Breast epithelium (tissue), 4 donors: Measurements from ENCODE around the gene ADCY5. TPM values are rescaled to one million over a fixed set of nuclear protein-coding genes. Genes with fewer than 3 reads are reported as not detected.

Source experiments
- DNase-seq, 2 donors: peaks; one replicate each; pipeline ENCODE4 v3.0.0-alpha.2; 2019; ENCODE audit warnings: low spot score in 2 of 2
- H3K27ac ChIP-seq, 2 donors: fragments of 200-600 bp; sonication (generic) in 1 of 2; one replicate each; pipeline ENCODE4 v1.5.1; 2016 to 2019; ENCODE audit warnings: mild to moderate bottlenecking in 1 of 2
- H3K27me3 ChIP-seq, 2 donors: fragments of 200-600 bp; sonication (generic) in 1 of 2; one replicate each; pipeline versions ENCODE4 v1.5.1 to v1.6.0; 2017 to 2019; ENCODE audit warnings: control low read depth in 1 of 2, mild to moderate bottlenecking in 1 of 2
- H3K36me3 ChIP-seq: fragments of 200-600 bp; one replicate; pipeline ENCODE4 v1.5.1; 2019
- H3K4me1 ChIP-seq, 2 donors: fragments of 200-600 bp; sonication (generic); one replicate each; pipeline ENCODE4 v1.5.1; 2016 to 2019; ENCODE audit warnings: control low read depth in 1 of 2
- H3K4me3 ChIP-seq, 3 donors: fragments of 200-600 bp; sonication (generic); 1 replicate in 2 of 3; 2 replicates in 1 of 3; pipeline ENCODE4 v1.5.1; 2016 to 2019; ENCODE audit warnings: mild to moderate bottlenecking in 3 of 3, moderate library complexity in 2 of 3
- H3K9me3 ChIP-seq, 2 donors: fragments of 200-600 bp; sonication (generic) in 1 of 2; one replicate each; pipeline ENCODE4 v1.5.1; 2016 to 2019; ENCODE audit warnings: control low read depth in 1 of 2
- POLR2A ChIP-seq: fragments of 450-650 bp; IDR thresholded peaks from one replicate; pipeline ENCODE4 v1.6.1; 2016; ENCODE audit warnings: antibody characterized with exemption, mild to moderate bottlenecking, moderate library complexity
- POLR2AphosphoS5 ChIP-seq, 3 donors: sonication (generic); formaldehyde crosslinking; IDR thresholded peaks; one replicate each; pipeline ENCODE4 v1.6.1; 2017; ENCODE audit warnings: antibody characterized with exemption in 3 of 3
- intact Hi-C: fragments of 100-400 bp; cut with DNase I; formaldehyde crosslinking; loops from one replicate; pipeline ENCODE4 v1.15.1; 2023; ENCODE audit warnings: low total_unique reads
- total RNA-seq, 3 donors: library from RNA; depleted of rRNA; stranded (reverse); fragments of >200 nt; gene quantifications; one replicate each; pipeline ENCODE4 v1.1.0, GENCODE V29; 2016
- TF ChIP-seq, protein P1 (sequence below), 3 donors: fragments of 450-650 bp; IDR thresholded peaks; one replicate each; pipeline ENCODE4 v1.5.1; 2016 to 2017; ENCODE audit warnings: antibody characterized with exemption in 3 of 3, mild to moderate bottlenecking in 3 of 3, moderate library complexity in 3 of 3

Gene ADCY5
- total RNA-seq, 3 donors from 2014 or later, result 10.1 to 32.5 (median 11.5) TPM

DNA sequence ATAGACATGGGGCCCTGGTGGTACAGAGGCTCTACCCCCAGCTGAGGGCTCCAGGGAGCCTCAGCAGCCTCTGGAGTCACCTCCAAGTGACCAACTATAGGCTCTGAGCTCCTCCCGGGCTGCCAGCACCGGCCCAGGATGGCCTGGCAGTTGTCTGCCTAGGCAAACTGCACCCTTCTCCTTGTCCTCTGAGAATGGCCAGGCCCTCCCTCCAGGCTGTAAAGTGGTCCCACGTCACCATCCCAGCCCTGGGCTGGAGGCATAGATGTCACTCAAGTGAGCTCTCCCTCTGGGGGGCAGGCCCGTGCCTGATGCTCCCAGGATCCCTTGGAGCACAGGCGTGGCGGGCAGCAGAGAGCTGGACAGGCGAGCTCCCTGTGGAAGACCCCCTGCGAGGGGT is 127.1 kb downstream of the ADCY5 start:
- intact Hi-C loops, result no loop called here
- H3K27me3 ChIP-seq, result no peaks in the 10 kb centered on the region
- TF ChIP-seq, protein P1, sequence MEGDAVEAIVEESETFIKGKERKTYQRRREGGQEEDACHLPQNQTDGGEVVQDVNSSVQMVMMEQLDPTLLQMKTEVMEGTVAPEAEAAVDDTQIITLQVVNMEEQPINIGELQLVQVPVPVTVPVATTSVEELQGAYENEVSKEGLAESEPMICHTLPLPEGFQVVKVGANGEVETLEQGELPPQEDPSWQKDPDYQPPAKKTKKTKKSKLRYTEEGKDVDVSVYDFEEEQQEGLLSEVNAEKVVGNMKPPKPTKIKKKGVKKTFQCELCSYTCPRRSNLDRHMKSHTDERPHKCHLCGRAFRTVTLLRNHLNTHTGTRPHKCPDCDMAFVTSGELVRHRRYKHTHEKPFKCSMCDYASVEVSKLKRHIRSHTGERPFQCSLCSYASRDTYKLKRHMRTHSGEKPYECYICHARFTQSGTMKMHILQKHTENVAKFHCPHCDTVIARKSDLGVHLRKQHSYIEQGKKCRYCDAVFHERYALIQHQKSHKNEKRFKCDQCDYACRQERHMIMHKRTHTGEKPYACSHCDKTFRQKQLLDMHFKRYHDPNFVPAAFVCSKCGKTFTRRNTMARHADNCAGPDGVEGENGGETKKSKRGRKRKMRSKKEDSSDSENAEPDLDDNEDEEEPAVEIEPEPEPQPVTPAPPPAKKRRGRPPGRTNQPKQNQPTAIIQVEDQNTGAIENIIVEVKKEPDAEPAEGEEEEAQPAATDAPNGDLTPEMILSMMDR (IDR thresholded peaks at IDR 0.05), result no peak
- no peak for TF ChIP-seq POLR2AphosphoS5 (IDR thresholded peaks at IDR 0.05)
- TF ChIP-seq POLR2A, result no peak
- no peaks in the 10 kb centered on the region for H3K9me3 ChIP-seq
- no peak overlapping the region for H3K4me3 ChIP-seq
- no peaks in the 10 kb centered on the region for H3K4me1 ChIP-seq
- H3K36me3 ChIP-seq, result no peaks in the 10 kb centered on the region
- H3K27ac ChIP-seq, result no peak overlapping the region
- DNase-seq, result no peak

DNA sequence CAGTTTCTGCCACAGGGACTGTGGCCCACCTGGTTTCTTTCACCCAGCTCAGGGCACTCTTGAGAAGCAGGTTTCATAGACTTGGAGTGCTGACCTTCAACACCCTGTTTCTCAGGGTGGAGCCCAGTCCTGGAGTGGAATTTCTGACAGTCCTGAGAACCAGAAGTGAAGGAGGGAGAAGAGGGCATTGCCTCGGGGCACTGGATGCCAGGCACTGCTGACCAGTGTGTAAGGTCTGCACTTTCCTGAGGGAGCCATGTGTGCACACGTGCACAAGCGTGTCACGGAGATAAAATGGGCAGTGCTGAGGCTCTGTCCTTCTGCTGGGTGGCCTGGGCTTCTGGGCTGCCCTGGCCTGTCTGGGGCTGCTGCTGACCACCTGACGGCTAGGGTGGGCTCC is 128.7 kb downstream of the ADCY5 start:
- Histone ChIP-seq H3K36me3 (no peaks in the 10 kb centered on the region), H3K9me3 (no peaks in the 10 kb centered on the region), H3K4me1 (no peaks in the 10 kb centered on the region), H3K27ac (no peak overlapping the region), H3K27me3 (no peaks in the 10 kb centered on the region), H3K4me3 (no peak overlapping the region)
- TF ChIP-seq, protein P1 (IDR thresholded peaks at IDR 0.05), result no peak
- TF ChIP-seq POLR2A, result no peak
- TF ChIP-seq POLR2AphosphoS5 (IDR thresholded peaks at IDR 0.05), result no peak
- DNase-seq, result no peak
- intact Hi-C loops, result no loop called here

DNA sequence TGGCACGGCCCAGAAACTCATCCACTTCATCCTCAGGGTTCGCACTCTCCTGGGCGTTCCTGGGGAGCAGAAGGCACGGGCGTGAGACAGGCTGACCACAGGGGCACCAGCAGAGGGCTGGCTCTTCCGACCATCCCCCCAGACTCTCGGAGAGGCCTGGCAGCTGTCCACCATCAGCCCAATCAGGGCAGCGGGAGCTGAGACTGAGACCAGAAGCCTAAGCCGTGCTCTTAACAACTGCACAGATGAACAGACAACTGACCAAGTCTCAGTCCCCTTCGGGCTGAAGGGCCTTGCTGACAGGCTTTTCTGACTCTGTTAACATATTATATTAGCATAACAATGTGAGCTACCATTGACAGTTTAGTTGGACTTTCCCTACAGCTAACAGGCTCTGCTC is 129.1 kb downstream of the ADCY5 start:
- H3K27me3 ChIP-seq, result no peaks in the 10 kb centered on the region
- DNase-seq, result no peak
- no peak overlapping the region for H3K27ac ChIP-seq
- no peak overlapping the region for H3K4me3 ChIP-seq
- intact Hi-C loops, result no loop called here
- H3K4me1 ChIP-seq, result no peaks in the 10 kb centered on the region
- TF ChIP-seq POLR2AphosphoS5 (IDR thresholded peaks at IDR 0.05) (no peak), POLR2A (no peak)
- TF ChIP-seq, protein P1 (IDR thresholded peaks at IDR 0.05), result no peak
- no peaks in the 10 kb centered on the region for H3K36me3 ChIP-seq
- no peaks in the 10 kb centered on the region for H3K9me3 ChIP-seq

DNA sequence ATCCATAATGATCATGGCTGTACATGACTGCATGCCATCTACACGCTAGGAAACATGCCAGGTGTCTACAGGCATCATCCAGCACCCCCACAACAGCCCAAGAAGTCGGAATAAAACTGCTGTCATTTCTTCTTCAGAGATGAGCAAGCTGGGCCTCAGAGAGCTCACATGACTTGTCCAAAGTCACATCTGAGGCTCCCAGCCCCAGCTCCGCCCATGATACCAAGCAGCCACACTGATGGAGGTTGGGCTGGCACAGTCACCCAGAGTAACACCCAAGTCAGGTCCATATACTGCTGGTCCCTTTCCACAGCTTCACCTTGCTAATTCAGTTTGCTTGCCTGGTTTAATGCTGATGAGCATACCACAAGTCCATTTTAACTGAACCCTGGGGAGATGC is 130.5 kb downstream of the ADCY5 start:
- no peaks in the 10 kb centered on the region for H3K36me3 ChIP-seq
- no peak overlapping the region for H3K27ac ChIP-seq
- DNase-seq, result no peak
- no peaks in the 10 kb centered on the region for H3K27me3 ChIP-seq
- TF ChIP-seq POLR2AphosphoS5 (IDR thresholded peaks at IDR 0.05) (no peak), POLR2A (no peak)
- TF ChIP-seq, protein P1 (IDR thresholded peaks at IDR 0.05), result no peak
- no peaks in the 10 kb centered on the region for H3K9me3 ChIP-seq
- no peaks in the 10 kb centered on the region for H3K4me1 ChIP-seq
- no peak overlapping the region for H3K4me3 ChIP-seq
- intact Hi-C loops, result no loop called here

DNA sequence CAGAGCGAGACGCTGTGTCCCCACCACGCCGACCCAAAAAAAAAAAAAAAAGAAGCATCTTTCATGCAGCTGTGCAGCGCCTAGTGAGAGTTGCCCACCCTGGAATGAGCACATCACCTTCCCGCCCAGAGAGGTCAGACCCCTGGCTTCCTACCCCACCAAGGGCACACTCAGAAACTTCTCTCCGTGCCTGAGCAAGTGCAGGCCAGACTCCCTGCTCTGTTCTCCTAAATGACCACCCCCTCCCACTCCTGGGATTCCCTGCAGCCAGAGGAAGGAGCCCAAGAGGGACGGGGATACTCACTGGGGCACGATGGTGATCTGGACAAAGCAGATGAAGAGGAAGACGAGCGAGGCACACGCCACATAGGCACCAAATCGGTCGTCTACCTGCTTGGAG is 131.2 kb downstream of the ADCY5 start:
- TF ChIP-seq POLR2A (no peak), POLR2AphosphoS5 (IDR thresholded peaks at IDR 0.05) (no peak)
- TF ChIP-seq, protein P1 (IDR thresholded peaks at IDR 0.05), result no peak
- no peaks in the 10 kb centered on the region for H3K9me3 ChIP-seq
- H3K27ac ChIP-seq, result no peak overlapping the region
- intact Hi-C loops, result no loop called here
- no peaks in the 10 kb centered on the region for H3K27me3 ChIP-seq
- no peaks in the 10 kb centered on the region for H3K4me1 ChIP-seq
- no peak for DNase-seq
- H3K36me3 ChIP-seq, result no peaks in the 10 kb centered on the region
- no peak overlapping the region for H3K4me3 ChIP-seq
